ENCODE measurements around the gene ELL2. TPM values are rescaled to one million over a fixed set of nuclear protein-coding genes. Genes with fewer than 3 reads are reported as not detected.
A peak's percentile ranks its signal among the peaks of the same experiment; 100 is the strongest.

The ELL2 gene
- total and polyA plus RNA-seq, 2 of the 13 experiments (the other 11 are each of a cell fraction or from before 2014, with no cell fraction given), result 78.9 to 97.1 TPM

DNA sequence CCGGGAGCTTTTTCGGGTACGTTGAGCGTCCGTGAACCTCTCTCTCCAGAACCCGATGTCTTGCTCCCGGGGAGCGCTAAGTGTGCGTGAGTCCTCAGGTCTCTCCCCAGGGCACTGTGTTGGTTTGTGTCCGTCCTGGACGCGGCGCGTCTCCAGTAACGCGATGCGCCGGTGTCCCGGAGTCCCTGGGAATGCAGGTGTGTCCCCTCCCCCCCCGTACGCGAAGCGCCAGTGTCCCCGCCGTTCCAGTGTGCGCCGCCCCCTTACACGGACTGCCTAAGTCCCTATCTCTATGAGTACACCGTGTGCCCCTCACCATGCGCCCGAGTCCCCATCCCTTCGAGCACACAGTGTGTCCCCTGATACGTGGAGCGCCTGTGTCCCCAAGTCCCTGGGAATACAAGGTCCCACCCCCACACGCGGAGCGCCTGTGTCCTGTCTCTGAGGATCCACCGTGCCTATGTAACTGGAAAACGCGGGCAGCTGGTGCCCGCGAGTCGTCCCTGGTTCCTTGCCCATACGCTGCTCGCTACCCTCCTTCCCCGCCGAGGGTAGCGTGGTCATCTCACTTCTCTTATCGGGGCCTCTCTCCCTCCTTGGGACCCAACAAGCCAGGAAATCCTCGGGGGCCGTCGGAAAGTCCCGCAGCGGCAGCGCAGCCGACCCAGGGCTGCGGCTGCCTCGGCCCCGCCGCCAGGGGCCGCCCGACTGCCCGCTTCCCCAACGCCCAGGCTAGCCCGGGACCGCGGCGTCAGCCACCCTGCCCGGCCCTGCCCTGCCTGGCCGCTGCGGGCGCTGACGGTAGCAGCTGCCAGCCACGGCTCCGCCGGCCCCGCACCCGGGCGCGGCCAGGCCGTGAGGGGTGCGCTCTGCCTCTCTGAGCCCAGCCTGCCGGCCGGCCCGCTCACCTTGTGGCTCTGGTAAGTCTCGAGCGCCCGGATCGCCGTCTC, 709 bp downstream of the ELL2 start (continued):
- TF ChIP-seq, protein P1, sequence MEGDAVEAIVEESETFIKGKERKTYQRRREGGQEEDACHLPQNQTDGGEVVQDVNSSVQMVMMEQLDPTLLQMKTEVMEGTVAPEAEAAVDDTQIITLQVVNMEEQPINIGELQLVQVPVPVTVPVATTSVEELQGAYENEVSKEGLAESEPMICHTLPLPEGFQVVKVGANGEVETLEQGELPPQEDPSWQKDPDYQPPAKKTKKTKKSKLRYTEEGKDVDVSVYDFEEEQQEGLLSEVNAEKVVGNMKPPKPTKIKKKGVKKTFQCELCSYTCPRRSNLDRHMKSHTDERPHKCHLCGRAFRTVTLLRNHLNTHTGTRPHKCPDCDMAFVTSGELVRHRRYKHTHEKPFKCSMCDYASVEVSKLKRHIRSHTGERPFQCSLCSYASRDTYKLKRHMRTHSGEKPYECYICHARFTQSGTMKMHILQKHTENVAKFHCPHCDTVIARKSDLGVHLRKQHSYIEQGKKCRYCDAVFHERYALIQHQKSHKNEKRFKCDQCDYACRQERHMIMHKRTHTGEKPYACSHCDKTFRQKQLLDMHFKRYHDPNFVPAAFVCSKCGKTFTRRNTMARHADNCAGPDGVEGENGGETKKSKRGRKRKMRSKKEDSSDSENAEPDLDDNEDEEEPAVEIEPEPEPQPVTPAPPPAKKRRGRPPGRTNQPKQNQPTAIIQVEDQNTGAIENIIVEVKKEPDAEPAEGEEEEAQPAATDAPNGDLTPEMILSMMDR (CRISPR knock-in tag; IDR thresholded peaks at IDR 0.05), result peak; percentile 48; the same call in 1 of the 2 replicates
- TF ChIP-seq ZNF766 (CRISPR knock-in tag; IDR thresholded peaks at IDR 0.05; ENCODE audit: borderline replicate concordance) (peak; percentile 42; the same call in 1 of the 2 replicates), KDM3A (CRISPR knock-in tag; IDR thresholded peaks at IDR 0.05; ENCODE audit: low read depth) (no peak), ZNF556 (CRISPR knock-in tag; IDR thresholded peaks at IDR 0.05; ENCODE audit: borderline replicate concordance) (no peak; the same call in 1 of the 2 replicates), CENPT (CRISPR knock-in tag; IDR thresholded peaks at IDR 0.05; ENCODE audit: low read depth) (no peak), SMC3 (IDR thresholded peaks at IDR 0.05; ENCODE audit: low read length) (0 out of 2 replicates have a peak, but pooled peaks have one; percentile 11), HDAC2 (CRISPR knock-in tag; IDR thresholded peaks at IDR 0.05) (no peak), KAT2B (IDR thresholded peaks at IDR 0.05; ENCODE audit: borderline replicate concordance, low read depth, low read length) (no peak), PHF21A (CRISPR knock-in tag; IDR thresholded peaks at IDR 0.05) (no peak; the same call in 1 of the 2 replicates)
- TF ChIP-seq, protein P2, sequence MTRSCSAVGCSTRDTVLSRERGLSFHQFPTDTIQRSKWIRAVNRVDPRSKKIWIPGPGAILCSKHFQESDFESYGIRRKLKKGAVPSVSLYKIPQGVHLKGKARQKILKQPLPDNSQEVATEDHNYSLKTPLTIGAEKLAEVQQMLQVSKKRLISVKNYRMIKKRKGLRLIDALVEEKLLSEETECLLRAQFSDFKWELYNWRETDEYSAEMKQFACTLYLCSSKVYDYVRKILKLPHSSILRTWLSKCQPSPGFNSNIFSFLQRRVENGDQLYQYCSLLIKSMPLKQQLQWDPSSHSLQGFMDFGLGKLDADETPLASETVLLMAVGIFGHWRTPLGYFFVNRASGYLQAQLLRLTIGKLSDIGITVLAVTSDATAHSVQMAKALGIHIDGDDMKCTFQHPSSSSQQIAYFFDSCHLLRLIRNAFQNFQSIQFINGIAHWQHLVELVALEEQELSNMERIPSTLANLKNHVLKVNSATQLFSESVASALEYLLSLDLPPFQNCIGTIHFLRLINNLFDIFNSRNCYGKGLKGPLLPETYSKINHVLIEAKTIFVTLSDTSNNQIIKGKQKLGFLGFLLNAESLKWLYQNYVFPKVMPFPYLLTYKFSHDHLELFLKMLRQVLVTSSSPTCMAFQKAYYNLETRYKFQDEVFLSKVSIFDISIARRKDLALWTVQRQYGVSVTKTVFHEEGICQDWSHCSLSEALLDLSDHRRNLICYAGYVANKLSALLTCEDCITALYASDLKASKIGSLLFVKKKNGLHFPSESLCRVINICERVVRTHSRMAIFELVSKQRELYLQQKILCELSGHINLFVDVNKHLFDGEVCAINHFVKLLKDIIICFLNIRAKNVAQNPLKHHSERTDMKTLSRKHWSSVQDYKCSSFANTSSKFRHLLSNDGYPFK (CRISPR knock-in tag; IDR thresholded peaks at IDR 0.05; ENCODE audit: borderline replicate concordance), result no peak
- TF ChIP-seq, protein P3, sequence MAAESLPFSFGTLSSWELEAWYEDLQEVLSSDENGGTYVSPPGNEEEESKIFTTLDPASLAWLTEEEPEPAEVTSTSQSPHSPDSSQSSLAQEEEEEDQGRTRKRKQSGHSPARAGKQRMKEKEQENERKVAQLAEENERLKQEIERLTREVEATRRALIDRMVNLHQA (CRISPR knock-in tag; IDR thresholded peaks at IDR 0.05), result no peak
- TF ChIP-seq, protein P4, sequence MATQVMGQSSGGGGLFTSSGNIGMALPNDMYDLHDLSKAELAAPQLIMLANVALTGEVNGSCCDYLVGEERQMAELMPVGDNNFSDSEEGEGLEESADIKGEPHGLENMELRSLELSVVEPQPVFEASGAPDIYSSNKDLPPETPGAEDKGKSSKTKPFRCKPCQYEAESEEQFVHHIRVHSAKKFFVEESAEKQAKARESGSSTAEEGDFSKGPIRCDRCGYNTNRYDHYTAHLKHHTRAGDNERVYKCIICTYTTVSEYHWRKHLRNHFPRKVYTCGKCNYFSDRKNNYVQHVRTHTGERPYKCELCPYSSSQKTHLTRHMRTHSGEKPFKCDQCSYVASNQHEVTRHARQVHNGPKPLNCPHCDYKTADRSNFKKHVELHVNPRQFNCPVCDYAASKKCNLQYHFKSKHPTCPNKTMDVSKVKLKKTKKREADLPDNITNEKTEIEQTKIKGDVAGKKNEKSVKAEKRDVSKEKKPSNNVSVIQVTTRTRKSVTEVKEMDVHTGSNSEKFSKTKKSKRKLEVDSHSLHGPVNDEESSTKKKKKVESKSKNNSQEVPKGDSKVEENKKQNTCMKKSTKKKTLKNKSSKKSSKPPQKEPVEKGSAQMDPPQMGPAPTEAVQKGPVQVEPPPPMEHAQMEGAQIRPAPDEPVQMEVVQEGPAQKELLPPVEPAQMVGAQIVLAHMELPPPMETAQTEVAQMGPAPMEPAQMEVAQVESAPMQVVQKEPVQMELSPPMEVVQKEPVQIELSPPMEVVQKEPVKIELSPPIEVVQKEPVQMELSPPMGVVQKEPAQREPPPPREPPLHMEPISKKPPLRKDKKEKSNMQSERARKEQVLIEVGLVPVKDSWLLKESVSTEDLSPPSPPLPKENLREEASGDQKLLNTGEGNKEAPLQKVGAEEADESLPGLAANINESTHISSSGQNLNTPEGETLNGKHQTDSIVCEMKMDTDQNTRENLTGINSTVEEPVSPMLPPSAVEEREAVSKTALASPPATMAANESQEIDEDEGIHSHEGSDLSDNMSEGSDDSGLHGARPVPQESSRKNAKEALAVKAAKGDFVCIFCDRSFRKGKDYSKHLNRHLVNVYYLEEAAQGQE (IDR thresholded peaks at IDR 0.05; ENCODE audit: borderline replicate concordance in 1 of 2, low read depth in 1 of 2, low read length in 2 of 2), result no peak
- TF ChIP-seq, protein P5, sequence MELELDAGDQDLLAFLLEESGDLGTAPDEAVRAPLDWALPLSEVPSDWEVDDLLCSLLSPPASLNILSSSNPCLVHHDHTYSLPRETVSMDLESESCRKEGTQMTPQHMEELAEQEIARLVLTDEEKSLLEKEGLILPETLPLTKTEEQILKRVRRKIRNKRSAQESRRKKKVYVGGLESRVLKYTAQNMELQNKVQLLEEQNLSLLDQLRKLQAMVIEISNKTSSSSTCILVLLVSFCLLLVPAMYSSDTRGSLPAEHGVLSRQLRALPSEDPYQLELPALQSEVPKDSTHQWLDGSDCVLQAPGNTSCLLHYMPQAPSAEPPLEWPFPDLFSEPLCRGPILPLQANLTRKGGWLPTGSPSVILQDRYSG (CRISPR knock-in tag; IDR thresholded peaks at IDR 0.05), result peak; percentile 37; the same call in 1 of the 2 replicates
- TF ChIP-seq, protein P6, sequence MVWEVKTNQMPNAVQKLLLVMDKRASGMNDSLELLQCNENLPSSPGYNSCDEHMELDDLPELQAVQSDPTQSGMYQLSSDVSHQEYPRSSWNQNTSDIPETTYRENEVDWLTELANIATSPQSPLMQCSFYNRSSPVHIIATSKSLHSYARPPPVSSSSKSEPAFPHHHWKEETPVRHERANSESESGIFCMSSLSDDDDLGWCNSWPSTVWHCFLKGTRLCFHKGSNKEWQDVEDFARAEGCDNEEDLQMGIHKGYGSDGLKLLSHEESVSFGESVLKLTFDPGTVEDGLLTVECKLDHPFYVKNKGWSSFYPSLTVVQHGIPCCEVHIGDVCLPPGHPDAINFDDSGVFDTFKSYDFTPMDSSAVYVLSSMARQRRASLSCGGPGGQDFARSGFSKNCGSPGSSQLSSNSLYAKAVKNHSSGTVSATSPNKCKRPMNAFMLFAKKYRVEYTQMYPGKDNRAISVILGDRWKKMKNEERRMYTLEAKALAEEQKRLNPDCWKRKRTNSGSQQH (CRISPR knock-in tag; IDR thresholded peaks at IDR 0.05; ENCODE audit: low read depth), result no peak

All from HepG2 (cell line).